HG03064 (cell line): ENCODE measurements around the gene DCDC2B.

Source experiments
- ATAC-seq: cut with Tn5 transposase; IDR thresholded peaks from one replicate; pipeline ENCODE4 v1.9.1; 2021; ENCODE audit warnings: low read depth; ENCODE audit not compliant: unreplicated experiment

DCDC2B gene

DNA sequence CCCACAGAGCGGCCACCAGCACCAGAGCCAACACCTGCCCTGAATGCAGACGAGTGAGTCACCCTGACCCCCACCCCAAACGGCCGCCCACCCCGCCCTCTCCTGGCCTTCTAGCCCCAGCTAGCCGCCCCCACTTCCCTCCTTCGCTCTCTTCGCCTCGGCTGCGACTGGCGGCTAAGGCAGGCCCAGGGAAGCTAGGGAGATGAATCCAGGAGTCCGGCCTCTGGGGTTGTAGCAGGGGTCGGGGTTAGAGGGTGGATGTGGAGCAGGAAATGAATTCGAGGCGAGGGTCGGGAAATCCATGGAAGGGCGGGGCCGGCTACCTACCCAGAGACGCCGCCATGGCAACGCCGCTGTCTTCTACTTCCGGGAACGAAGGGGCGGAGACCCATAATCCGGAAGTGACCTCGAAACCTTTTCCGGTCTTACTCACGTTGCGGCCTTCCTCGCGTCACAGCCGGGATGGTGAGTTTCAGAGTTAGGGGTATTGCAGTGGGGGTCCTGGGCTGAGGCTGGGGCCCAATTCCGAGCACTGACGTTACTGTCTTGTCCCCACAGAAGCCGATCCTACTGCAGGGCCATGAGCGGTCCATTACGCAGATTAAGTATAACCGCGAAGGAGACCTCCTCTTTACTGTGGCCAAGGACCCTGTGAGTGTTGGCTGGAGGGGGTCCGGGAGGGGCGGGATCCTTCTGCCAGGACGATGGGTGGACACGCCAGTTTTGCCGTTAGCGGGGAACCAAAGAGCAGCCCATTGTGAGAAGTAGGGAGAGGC, 13.3 kb downstream of the DCDC2B start, which contains the start of the genes EIF3I and TMEM234:
Gene EIF3I, plus strand, starts transcription at position 428 of the 776 bp plus-strand sequence. Its CDS starts 35 bp downstream, at position 463.
Gene TMEM234, minus strand, starts transcription at position 374 of the 776 bp plus-strand sequence. Its CDS starts 31 bp downstream, at position 343.
- peak; percentile 79 for ATAC-seq

DNA sequence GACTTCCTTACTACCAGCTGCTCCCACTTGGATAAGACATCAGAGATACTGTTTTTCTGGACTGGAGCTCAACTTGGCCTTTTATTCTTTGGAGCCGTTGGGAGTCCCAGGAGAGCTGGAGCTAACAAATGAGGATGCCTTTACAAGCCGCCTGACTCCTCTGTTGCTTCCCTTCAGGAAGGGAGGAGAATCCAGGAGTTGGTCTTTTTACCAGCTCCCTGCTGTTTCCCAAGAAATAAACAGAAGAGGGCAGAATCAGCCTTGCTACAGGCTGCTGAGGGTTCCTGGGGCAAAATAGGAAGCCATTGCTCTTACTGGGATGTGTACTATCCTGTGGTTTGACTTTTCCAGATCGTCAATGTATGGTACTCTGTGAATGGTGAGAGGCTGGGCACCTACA, 14.8 kb downstream of the DCDC2B start:
- ATAC-seq, result no peak

DNA sequence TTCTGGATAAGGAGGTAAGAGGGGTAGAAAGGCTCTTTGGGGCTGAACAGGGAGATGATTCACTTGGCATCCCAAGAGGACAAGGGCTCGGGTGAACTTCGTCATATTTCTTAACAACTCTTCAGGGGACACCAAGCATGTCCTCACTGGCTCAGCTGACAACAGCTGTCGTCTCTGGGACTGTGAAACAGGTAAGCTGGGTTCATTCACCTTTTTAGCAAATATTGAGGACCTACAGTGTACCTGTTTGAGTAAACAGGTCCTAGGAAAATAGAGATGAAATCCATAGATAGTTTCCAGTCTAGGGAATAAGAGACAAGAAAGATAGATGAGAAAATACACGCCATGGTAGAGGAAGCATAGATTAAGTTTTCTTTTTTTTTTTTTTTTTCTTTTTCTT, 15.4 kb downstream of the DCDC2B start:
- no peak for ATAC-seq

DNA sequence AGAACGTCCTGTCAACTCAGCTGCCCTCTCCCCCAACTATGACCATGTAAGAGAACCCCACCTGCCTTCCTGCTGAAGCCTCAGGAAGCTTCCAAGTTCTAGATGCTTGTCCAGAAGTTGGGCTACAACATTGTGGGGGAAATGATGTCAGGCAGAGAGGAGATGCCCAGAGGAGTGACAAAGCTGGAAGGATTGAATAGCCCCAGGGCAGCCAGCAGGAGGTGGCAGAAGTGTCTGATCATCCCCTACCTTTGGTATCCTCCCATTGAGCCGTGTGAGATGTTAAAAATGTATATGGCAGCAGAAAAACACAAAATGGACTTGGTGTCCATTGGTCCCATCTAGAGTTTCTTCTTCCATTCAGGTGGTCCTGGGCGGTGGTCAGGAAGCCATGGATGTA, 19.9 kb downstream of the DCDC2B start:
- ATAC-seq, result no peak

DNA sequence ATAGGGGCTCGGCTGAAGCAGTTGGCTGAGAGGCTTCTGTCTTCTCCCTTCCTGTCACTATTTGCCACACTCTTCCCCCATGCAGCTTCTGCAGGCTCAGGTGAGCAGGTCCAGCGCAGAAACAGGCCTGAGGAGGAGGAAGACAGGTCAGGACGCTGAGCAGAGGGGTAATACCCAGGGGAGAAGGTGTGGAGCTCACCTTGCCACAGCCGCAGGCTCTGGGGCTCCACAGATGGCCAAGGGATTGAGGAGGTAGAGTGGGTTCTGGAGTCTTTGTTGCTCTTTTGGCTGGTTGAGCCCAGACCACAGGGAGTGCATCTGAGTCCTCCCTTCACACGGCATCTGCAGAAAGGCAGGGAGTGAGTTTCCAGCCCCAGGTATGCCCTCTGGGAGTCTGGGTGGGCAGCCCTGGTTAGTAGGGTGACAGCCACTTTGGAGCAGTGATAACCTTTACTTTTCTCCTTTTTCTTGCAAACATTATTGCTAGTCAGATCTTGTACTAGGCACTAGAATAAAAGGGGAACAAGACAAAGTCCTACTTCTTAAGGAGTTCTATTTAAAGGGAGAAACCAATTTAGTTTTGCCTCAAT, 23.0 kb downstream of the DCDC2B start:
- no peak for ATAC-seq

DNA sequence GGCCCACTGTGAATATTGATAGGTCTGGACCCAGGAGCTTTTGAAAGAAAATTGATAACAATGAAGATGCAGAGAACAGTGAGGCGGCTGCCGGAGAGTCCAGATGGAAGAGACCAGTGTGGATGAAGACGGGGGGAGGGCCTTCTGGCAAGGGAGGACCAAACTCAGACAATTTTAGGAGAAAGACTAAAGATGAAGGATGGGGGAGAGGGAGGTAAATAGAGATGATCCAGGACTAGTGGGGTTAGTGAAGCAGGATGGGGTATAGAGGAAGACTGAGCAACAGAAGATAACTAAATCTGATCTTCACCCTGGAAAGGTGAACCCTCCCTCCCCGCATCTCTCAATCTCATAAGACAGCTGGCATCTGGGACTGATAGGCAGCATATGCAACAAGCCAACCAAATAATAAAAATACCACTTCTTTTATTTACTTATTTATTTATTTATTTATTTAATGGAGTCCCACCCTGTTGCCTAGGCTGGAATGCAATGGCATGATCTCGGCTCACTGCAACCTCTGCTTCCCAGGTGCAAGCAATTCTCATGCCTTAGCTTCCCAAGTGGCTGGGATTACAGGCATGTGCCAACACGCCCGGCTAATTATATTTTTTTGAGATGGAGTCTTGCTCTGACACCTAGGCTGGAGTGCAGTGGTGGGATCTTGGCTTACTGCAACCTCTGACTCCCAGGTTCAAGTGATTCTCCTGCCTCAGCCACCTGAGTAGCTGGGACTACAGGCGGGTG, 23.8 kb downstream of the DCDC2B start:
- ATAC-seq, result no peak

DNA sequence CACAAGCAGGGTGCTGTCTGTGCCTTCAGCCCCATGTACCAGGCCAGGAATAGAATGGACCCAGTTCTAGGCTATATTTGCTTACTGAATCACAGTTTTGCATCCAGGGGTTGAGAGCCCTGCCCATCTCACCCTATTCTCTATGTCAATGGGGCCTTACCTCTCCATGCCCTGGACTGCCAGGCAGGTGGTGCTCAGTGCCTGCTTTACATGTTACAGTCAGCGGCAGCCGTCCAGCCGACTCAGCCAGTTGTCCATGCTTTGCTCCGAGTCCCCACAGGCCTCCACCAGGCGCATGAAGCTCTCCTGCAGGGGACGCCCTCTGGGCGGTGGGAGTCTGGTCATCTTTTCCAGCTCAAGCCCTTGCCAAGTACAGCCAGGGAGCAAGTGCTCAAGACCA, 25.9 kb downstream of the DCDC2B start:
- no peak for ATAC-seq

DNA sequence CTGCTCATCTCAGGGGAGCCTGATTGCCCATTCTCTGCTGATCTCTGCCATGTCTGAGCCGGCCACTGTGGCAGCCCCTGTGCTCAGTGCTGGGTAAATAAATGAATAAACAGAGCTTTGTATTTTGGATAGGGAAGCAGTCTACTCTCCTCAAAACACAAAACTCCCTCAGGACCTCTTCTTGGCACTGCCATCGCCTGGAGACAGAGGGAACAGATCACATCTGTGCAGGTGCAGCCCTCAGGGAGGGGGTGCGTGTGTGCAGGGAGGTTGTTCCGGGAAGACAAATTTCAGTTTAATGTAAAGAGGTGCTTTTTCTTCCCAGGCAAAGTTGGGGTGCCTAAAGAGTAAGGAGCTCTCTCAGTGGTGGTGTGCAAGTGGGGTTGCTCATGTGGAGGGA, 30.4 kb downstream of the DCDC2B start:
- ATAC-seq, result no peak

DNA sequence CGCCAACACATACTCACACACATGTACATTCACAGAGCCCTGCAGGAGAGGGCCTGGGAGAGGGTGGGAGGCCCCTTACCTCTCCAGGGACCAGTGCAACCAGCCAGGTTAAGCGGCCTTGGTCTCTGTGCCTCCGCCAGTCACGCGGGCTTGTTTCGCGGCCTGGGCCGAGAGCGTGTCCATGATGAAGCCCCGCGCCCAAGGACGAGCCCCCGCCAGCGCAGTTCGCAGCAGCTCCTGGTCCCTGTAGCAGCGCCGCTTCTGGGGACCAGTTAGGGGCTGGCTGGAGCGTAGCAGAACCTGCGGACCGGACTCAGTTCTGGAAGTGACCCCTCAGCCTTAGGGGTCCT, 30.9 kb downstream of the DCDC2B start:
- no peak for ATAC-seq

DNA sequence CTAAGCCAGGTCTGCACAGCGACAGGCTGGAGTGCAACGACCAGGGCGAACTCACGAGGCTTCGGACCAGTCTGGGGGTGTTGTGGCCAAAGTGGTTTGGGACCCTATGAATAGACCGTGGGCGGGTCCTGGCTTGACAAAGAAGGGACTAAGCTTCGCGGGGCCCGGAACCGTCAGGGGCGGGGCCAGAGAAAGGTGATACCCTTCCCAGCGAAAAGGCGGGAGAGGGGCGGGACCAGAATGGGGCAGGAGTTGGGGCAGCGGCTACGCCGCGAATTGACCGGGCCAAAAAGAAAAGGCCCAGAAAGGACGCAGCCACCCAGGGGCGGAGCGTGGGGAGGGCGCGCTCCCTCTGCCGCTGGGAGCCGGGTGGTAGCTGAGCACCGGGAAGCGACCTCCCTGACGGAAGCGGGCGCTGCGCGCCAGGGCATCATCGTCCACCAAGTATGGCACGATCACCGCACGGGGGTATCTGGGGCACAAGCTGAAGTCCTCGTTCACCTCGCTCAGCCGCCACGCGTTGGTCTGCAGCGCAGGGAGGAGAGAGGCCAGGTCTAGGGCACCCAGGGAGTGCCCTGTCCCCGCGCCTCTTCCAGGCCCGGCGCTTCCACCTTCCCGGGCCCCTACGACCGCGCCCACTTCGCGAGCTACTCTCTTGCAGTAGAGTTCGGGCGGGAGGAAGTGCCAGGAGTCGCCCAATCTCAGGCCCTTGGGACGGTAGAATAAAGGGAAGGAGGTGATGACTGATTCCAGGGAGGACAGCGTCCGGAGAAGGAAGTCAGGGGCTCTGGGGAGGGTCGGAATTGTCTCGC, 31.5 kb downstream of the DCDC2B start:
- no peak for ATAC-seq

DNA sequence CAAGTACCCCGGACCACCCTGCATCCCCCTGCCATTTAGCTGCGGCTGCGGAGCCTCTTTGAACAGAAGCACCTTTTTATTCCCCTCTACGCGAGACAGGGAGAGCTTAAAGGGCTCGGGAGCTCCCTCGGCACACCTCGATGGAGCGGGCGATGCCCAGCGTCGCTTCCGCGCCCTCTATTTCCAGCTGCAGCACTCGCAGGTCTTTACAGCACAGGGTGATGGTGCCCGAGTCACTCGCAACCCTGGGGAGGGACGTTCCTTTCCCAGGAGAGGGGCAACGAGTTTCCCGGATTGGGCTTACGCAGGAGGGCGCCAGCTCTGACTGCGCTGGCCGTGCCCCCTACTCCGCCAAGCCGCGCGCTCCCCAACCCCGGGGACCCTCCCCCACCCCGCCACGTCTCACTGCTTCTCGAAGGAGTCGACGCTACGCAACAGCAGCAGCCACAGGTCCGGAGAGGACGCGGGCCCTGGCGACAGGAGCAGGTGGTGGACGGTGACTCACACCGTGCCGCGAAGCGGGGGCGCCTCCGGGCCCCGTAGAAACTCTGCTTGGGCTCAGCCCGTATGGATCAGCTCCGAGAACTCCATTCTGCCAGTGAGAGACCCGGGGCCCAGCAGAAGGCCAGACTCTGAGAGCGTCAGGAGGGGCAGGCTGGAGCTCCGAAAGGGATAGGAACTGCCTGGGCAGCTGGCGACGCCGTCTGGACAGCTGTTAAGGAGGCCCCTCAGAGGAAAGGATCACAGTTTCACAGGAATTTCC, 32.3 kb downstream of the DCDC2B start:
- ATAC-seq, result no peak

DNA sequence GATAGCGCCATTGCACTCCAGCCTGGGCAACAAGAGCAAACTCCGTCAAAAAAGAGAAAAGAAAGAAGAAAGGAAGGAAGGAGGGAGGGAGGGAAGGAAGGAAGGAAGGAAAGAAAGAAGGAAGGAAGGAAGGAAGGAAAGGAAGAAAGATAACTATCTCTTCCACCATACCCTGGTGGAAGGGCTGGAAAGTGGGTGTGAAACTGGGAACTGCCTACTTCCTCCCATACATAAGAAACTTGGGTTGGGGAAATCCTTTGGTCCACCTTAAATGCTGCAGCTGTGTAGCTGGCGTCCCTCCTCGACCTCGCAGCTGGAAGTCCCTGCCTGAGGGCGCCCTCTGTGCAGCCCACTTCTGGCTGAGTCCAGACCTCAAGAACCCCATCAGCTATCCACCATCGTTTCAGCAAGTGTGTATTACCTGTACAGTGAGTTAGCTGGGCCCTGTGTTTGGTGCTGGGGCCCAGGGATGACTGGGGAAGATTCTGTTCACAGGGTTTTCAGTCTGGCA, 33.5 kb downstream of the DCDC2B start:
- no peak for ATAC-seq

DNA sequence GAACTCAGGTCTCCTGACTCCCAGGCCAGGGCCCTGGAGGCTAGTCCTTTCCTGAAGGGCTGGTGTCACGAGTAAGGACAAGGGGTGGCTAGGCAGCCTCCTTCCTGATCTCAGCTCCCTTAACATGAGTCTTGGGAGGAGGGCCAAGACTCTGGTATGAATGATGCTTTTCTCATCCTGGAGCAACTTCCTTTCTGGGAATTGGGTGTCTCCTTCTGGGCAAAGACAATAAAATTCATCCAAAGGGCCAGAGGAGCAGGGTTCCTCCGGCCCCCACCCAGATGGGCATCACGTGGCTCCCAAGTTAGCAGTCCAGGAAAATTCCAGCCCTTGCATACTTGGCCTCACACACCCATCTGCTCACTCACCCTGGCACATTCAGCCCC, 38.0 kb downstream of the DCDC2B start, which contains the start of gene FAM167B:
Gene FAM167B, plus strand, starts transcription at position 335 of the 386 bp plus-strand sequence. CDS start 200 bp downstream, outside the sequence.
- ATAC-seq, result no peak

DNA sequence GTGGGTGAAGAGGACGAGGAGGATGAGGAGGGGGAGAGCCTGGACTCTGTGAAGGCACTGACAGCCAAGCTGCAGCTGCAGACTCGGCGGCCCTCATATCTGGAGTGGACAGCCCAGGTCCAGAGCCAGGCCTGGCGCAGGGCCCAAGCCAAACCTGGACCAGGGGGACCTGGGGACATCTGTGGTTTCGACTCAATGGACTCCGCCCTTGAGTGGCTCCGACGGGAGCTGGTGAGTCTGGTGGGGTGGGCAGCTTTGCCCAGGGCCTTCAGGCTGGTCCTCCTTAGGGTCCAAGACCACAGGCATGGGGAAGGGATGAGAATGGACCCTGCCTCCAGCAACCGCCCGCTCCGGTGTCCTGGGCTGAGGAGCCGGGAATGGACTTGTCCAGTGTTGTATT, 38.6 kb downstream of the DCDC2B start:
- no peak for ATAC-seq

DNA sequence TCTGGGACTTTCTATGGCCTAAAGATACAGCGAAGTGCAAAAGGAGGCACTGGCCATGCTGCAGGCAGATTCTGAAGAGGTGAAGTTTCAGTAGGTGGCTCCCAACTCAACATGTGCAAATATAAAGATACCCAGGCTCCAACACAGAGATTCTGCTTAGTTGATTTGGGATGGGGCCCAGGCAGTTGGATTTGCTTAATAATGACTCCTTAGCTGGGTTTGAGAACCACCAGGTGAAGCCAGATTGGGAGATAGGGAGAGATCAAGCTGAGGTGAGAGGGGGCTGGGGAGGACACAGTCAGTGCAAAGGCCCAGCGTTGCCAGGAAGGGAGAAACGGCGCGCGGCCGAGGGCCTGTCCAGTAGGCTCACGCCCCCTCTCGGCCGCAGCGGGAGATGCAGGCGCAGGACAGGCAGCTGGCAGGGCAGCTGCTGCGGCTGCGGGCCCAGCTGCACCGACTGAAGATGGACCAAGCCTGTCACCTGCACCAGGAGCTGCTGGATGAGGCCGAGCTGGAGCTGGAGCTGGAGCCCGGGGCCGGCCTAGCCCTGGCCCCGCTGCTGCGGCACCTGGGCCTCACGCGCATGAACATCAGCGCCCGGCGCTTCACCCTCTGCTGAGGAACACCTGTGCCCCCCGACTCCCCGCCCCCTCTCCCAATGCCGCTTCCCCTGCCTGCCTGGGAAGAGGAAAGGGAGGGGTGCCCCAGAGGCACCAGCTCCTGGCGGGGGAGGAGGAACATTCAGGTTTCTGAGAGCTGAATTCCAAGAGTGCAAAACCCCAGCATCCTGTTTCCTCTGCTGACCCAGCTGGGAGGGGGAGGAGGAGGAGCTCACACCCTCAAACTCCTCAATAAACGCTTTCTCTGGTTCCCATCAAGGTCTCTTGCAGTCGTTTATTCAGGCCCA, 39.3 kb downstream of the DCDC2B start:
- no peak for ATAC-seq

DNA sequence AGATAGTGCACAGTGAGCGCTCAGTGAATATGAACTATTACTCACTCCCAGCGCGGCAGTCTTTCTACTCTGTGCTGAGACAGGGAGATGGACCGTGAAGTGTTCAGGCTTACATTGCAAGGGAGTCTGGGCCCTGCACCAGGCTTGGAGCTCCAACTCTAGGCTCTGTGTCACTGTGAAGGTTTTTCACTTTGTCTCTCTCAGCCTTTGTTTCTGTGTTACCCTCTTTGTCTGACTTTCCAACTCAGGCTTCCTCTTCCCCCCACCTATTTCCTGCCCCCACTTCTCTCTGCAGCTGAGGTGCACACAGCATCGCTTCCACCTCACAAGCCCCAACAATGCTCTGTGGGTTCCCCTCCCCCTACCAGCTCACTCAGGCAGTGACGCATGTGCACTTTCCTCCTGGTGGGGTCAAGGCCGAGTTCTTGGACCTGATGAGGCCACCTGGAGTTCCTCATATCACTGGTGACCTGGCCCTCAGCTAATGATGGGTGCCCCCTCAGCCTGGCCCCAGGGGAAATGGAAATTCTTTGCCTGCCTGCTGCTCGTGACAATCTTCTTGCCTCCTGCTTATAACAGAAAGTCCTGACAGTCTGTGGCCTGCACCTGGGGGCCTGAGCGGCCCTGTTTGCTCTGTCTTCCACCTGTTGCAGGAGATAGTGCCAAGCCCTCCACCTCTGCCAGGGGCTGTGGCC, 41.1 kb downstream of the DCDC2B start:
- ATAC-seq, result peak; percentile 45

DNA sequence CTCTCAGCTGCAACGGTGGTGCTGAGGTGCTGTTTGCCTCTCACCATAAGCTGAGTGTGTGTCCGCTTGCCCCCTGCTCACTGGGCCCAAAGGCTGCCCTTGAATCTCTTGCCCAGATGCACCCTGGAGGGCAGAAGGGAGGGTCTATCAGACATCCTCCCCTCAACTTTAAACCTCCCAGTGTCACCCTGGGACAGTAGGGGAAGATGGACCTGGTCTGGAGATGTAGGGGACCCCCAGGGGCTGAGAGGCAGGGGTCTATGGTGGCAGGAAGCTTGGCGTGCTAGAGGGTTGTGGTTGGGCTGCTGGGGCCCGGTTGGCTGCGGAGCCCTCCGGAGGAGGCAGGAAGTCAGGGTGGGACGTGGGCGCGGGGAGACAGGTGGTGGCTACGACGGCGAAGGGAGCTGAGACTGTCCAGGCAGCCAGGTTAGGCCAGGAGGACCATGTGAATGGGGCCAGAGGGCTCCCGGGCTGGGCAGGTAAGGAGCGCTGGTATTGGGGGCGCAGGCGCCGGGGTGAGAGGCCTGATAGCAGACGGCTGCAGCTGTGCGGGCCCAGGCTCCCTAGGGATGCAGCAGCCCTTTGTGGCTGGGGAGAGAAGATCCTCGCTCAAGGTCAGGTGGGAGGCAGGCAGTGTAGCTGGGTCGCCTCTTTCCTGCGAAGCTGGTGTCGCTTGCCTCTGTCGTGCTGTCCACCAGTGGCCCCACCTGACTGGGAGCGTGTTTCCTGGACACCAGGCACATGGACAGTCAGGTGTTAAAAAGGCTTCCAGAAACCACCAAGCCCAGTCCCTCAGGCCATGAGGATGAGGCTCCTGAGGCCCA, 42.2 kb downstream of the DCDC2B start, which contains the start of gene LCK:
Gene LCK, plus strand, starts transcription at position 373 of the 824 bp plus-strand sequence. CDS start 23,065 bp downstream, outside the sequence.
- no peak for ATAC-seq
